ENCODE measurements around the gene CNOT8.
"Not testable (repeated sequence)": the region's sequence is repeated elsewhere in the genome, so short reads cannot be mapped to it uniquely, and the experiment has no call there.

Gene CNOT8

GRCh38 chr5:154819546-154819945 lies 38.9 kb upstream of the CNOT8 start:
- DNase-seq (ENCODE audit: low read depth, low spot score), result no peak
- Histone ChIP-seq H3K27ac (ENCODE audit: low read length) (no peak overlapping the region), H3K27me3 (ENCODE audit: control insufficient read depth, insufficient read depth, low read length) (no peaks in the 10 kb centered on the region), H3K4me1 (ENCODE audit: control insufficient read depth, insufficient read depth, low read length) (no peaks in the 10 kb centered on the region; the same call in 1 of the 2 replicates), H3K36me3 (ENCODE audit: control insufficient read depth, insufficient read depth, low read length) (peaks cover 22% of the 10 kb centered on the region), H3K9me3 (ENCODE audit: control insufficient read depth, insufficient read depth, low read length) (no peaks in the 10 kb centered on the region), H3K4me3 (ENCODE audit: low read length) (no peak overlapping the region)
- no CpG with 5 or more reads among the region's 7 CpGs for WGBS (ENCODE audit: insufficient coverage, insufficient read length)

GRCh38 chr5:154820383-154820782 lies 38.0 kb upstream of the CNOT8 start:
- H3K4me3 ChIP-seq (ENCODE audit: low read length), result no peak overlapping the region
- H3K36me3 ChIP-seq (ENCODE audit: control insufficient read depth, insufficient read depth, low read length), result peaks cover 17% of the 10 kb centered on the region; the same call in 1 of the 2 replicates
- no peaks in the 10 kb centered on the region; the same call in 1 of the 2 replicates for H3K4me1 ChIP-seq (ENCODE audit: control insufficient read depth, insufficient read depth, low read length)
- no peaks in the 10 kb centered on the region for H3K9me3 ChIP-seq (ENCODE audit: control insufficient read depth, insufficient read depth, low read length)
- H3K27me3 ChIP-seq (ENCODE audit: control insufficient read depth, insufficient read depth, low read length), result no peaks in the 10 kb centered on the region
- WGBS (ENCODE audit: insufficient coverage, insufficient read length), result no CpG with 5 or more reads among the region's 5 CpGs
- no peak for DNase-seq (ENCODE audit: low read depth, low spot score)
- no peak overlapping the region for H3K27ac ChIP-seq (ENCODE audit: low read length)

GRCh38 chr5:154822896-154823295 lies 35.5 kb upstream of the CNOT8 start:
- no CpG with 5 or more reads among the region's 5 CpGs for WGBS (ENCODE audit: insufficient coverage, insufficient read length)

GRCh38 chr5:154823605-154824004 lies 34.8 kb upstream of the CNOT8 start:
- H3K36me3 ChIP-seq (ENCODE audit: control insufficient read depth, insufficient read depth, low read length), result peaks cover 4% of the 10 kb centered on the region; the same call in 1 of the 2 replicates
- DNase-seq (ENCODE audit: low read depth, low spot score), result no peak
- H3K27ac ChIP-seq (ENCODE audit: low read length), result no peak overlapping the region
- no peak overlapping the region for H3K4me3 ChIP-seq (ENCODE audit: low read length)
- no peaks in the 10 kb centered on the region for H3K9me3 ChIP-seq (ENCODE audit: control insufficient read depth, insufficient read depth, low read length)
- no CpG with 5 or more reads among the region's 4 CpGs for WGBS (ENCODE audit: insufficient coverage, insufficient read length)
- no peaks in the 10 kb centered on the region for H3K4me1 ChIP-seq (ENCODE audit: control insufficient read depth, insufficient read depth, low read length)
- H3K27me3 ChIP-seq (ENCODE audit: control insufficient read depth, insufficient read depth, low read length), result no peaks in the 10 kb centered on the region

More at GRCh38 chr5:154822896-154823295, 35.5 kb upstream of the CNOT8 start:
- not testable (repeated sequence) for H3K4me3 ChIP-seq (ENCODE audit: low read length); DNase-seq (ENCODE audit: low read depth, low spot score); H3K27me3 ChIP-seq (ENCODE audit: control insufficient read depth, insufficient read depth, low read length); H3K36me3 ChIP-seq (ENCODE audit: control insufficient read depth, insufficient read depth, low read length); H3K9me3 ChIP-seq (ENCODE audit: control insufficient read depth, insufficient read depth, low read length); H3K4me1 ChIP-seq (ENCODE audit: control insufficient read depth, insufficient read depth, low read length); H3K27ac ChIP-seq (ENCODE audit: low read length)

GRCh38 chr5:154824070-154824469 lies 34.4 kb upstream of the CNOT8 start:
- H3K4me1 ChIP-seq (ENCODE audit: control insufficient read depth, insufficient read depth, low read length), result no peaks in the 10 kb centered on the region
- no peaks in the 10 kb centered on the region for H3K27me3 ChIP-seq (ENCODE audit: control insufficient read depth, insufficient read depth, low read length)
- no peak overlapping the region for H3K4me3 ChIP-seq (ENCODE audit: low read length)
- no peak overlapping the region for H3K27ac ChIP-seq (ENCODE audit: low read length)
- no CpG with 5 or more reads among the region's 2 CpGs for WGBS (ENCODE audit: insufficient coverage, insufficient read length)
- DNase-seq (ENCODE audit: low read depth, low spot score), result no peak
- H3K9me3 ChIP-seq (ENCODE audit: control insufficient read depth, insufficient read depth, low read length), result no peaks in the 10 kb centered on the region
- peaks cover 4% of the 10 kb centered on the region; the same call in 1 of the 2 replicates for H3K36me3 ChIP-seq (ENCODE audit: control insufficient read depth, insufficient read depth, low read length)

GRCh38 chr5:154829181-154829588 lies 29.2 kb upstream of the CNOT8 start:
- H3K36me3 ChIP-seq (ENCODE audit: control insufficient read depth, insufficient read depth, low read length), result peaks cover 6% of the 10 kb centered on the region
- WGBS (ENCODE audit: insufficient coverage, insufficient read length), result no CpG with 5 or more reads among the region's 2 CpGs
- H3K4me3 ChIP-seq (ENCODE audit: low read length), result no peak overlapping the region
- H3K9me3 ChIP-seq (ENCODE audit: control insufficient read depth, insufficient read depth, low read length), result no peaks in the 10 kb centered on the region
- H3K27ac ChIP-seq (ENCODE audit: low read length), result no peak overlapping the region
- no peaks in the 10 kb centered on the region for H3K27me3 ChIP-seq (ENCODE audit: control insufficient read depth, insufficient read depth, low read length)
- no peaks in the 10 kb centered on the region for H3K4me1 ChIP-seq (ENCODE audit: control insufficient read depth, insufficient read depth, low read length)
- no peak for DNase-seq (ENCODE audit: low read depth, low spot score)

- no peaks in the 10 kb centered on the region for H3K9me3 ChIP-seq (ENCODE audit: control insufficient read depth, insufficient read depth, low read length)
- no peaks in the 10 kb centered on the region for H3K27me3 ChIP-seq (ENCODE audit: control insufficient read depth, insufficient read depth, low read length)
- no peak overlapping the region for H3K4me3 ChIP-seq (ENCODE audit: low read length)
- no peak overlapping the region for H3K27ac ChIP-seq (ENCODE audit: low read length)
- no peaks in the 10 kb centered on the region for H3K4me1 ChIP-seq (ENCODE audit: control insufficient read depth, insufficient read depth, low read length)
- no CpG with 5 or more reads among the region's 4 CpGs for WGBS (ENCODE audit: insufficient coverage, insufficient read length)
- H3K36me3 ChIP-seq (ENCODE audit: control insufficient read depth, insufficient read depth, low read length), result peaks cover 6% of the 10 kb centered on the region
- DNase-seq (ENCODE audit: low read depth, low spot score), result no peak
Observed at GRCh38 chr5:154829589-154830218, 28.7 kb upstream of the CNOT8 start.

GRCh38 chr5:154830219-154830595 lies 28.2 kb upstream of the CNOT8 start:
- Histone ChIP-seq H3K36me3 (ENCODE audit: control insufficient read depth, insufficient read depth, low read length) (peaks cover 6% of the 10 kb centered on the region), H3K27me3 (ENCODE audit: control insufficient read depth, insufficient read depth, low read length) (no peaks in the 10 kb centered on the region), H3K9me3 (ENCODE audit: control insufficient read depth, insufficient read depth, low read length) (no peaks in the 10 kb centered on the region), H3K4me1 (ENCODE audit: control insufficient read depth, insufficient read depth, low read length) (no peaks in the 10 kb centered on the region), H3K4me3 (ENCODE audit: low read length) (no peak overlapping the region), H3K27ac (ENCODE audit: low read length) (no peak overlapping the region)
- DNase-seq (ENCODE audit: low read depth, low spot score), result no peak
- WGBS (ENCODE audit: insufficient coverage, insufficient read length), result no CpG with 5 or more reads among the region's 7 CpGs

- Histone ChIP-seq H3K4me1 (ENCODE audit: control insufficient read depth, insufficient read depth, low read length) (no peaks in the 10 kb centered on the region), H3K27me3 (ENCODE audit: control insufficient read depth, insufficient read depth, low read length) (no peaks in the 10 kb centered on the region), H3K4me3 (ENCODE audit: low read length) (no peak overlapping the region), H3K36me3 (ENCODE audit: control insufficient read depth, insufficient read depth, low read length) (peaks cover 6% of the 10 kb centered on the region), H3K9me3 (ENCODE audit: control insufficient read depth, insufficient read depth, low read length) (no peaks in the 10 kb centered on the region), H3K27ac (ENCODE audit: low read length) (no peak overlapping the region)
- no CpG with 5 or more reads among the region's 4 CpGs for WGBS (ENCODE audit: insufficient coverage, insufficient read length)
- no peak for DNase-seq (ENCODE audit: low read depth, low spot score)
Observed at GRCh38 chr5:154830596-154830995, 27.8 kb upstream of the CNOT8 start.

- Histone ChIP-seq H3K27me3 (ENCODE audit: control insufficient read depth, insufficient read depth, low read length) (no peaks in the 10 kb centered on the region), H3K4me1 (ENCODE audit: control insufficient read depth, insufficient read depth, low read length) (no peaks in the 10 kb centered on the region), H3K36me3 (ENCODE audit: control insufficient read depth, insufficient read depth, low read length) (peaks cover 6% of the 10 kb centered on the region), H3K27ac (ENCODE audit: low read length) (no peak overlapping the region), H3K9me3 (ENCODE audit: control insufficient read depth, insufficient read depth, low read length) (no peaks in the 10 kb centered on the region), H3K4me3 (ENCODE audit: low read length) (no peak overlapping the region)
- no peak for DNase-seq (ENCODE audit: low read depth, low spot score)
- WGBS (ENCODE audit: insufficient coverage, insufficient read length), result no CpG with 5 or more reads among the region's 7 CpGs
Observed at GRCh38 chr5:154831451-154831850, 27.0 kb upstream of the CNOT8 start.

- no CpG with 5 or more reads among the region's 3 CpGs for WGBS (ENCODE audit: insufficient coverage, insufficient read length)
- not testable (repeated sequence) for DNase-seq (ENCODE audit: low read depth, low spot score); H3K9me3 ChIP-seq (ENCODE audit: control insufficient read depth, insufficient read depth, low read length); H3K36me3 ChIP-seq (ENCODE audit: control insufficient read depth, insufficient read depth, low read length); H3K4me1 ChIP-seq (ENCODE audit: control insufficient read depth, insufficient read depth, low read length); H3K27ac ChIP-seq (ENCODE audit: low read length); H3K4me3 ChIP-seq (ENCODE audit: low read length); H3K27me3 ChIP-seq (ENCODE audit: control insufficient read depth, insufficient read depth, low read length)
Observed at GRCh38 chr5:154832804-154833203, 25.6 kb upstream of the CNOT8 start.

All from iPS DF 6.9 (cell line).